Mucosa of stomach (tissue), 1 donor: Measurements from ENCODE around the gene TMPRSS6.

Experiments used
- H3K27me3 ChIP-seq: one replicate; pipeline ENCODE4 v1.7.0; 2013; ENCODE audit warnings: mild to moderate bottlenecking, low read length; ENCODE audit not compliant: control insufficient read depth, insufficient read depth
- H3K36me3 ChIP-seq: one replicate; pipeline ENCODE4 v1.7.0; 2013; ENCODE audit warnings: low read length; ENCODE audit not compliant: control insufficient read depth, insufficient read depth
- H3K4me1 ChIP-seq: one replicate; pipeline ENCODE4 v1.7.0; 2013; ENCODE audit warnings: mild to moderate bottlenecking, low read length; ENCODE audit not compliant: control insufficient read depth, insufficient read depth
- H3K4me3 ChIP-seq: one replicate; pipeline ENCODE4 v1.7.0; 2013; ENCODE audit warnings: low read length
- H3K9ac ChIP-seq: one replicate; pipeline ENCODE4 v1.7.0; 2013; ENCODE audit warnings: mild to moderate bottlenecking, low read length, moderate library complexity
- H3K9me3 ChIP-seq: one replicate; pipeline ENCODE4 v1.7.0; 2013; ENCODE audit warnings: mild to moderate bottlenecking, low read length, moderate library complexity; ENCODE audit not compliant: control insufficient read depth
- donor health status: Pancreatic carcinoma.

Gene TMPRSS6

DNA sequence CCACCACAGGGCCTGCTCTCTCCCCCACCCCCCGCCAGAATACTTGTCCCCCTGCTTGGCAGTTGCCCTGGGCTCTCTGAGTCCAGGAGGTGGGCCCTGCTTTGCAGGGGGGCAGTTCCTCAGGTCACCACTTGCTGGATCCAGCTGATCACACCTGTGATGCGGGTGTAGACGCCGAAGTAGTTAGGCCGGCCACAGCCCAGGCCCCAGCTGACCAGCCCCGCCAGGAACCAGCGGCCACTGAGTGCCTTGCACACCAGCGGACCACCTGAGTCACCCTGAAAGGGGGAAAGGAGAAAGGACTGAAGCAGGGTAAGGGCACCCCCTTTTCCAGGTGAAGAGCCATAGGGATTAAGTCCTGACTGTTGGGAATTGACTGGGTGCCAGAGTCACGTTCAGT, 43.6 kb downstream of the TMPRSS6 start:
- no peak overlapping the region for H3K4me3 ChIP-seq

DNA sequence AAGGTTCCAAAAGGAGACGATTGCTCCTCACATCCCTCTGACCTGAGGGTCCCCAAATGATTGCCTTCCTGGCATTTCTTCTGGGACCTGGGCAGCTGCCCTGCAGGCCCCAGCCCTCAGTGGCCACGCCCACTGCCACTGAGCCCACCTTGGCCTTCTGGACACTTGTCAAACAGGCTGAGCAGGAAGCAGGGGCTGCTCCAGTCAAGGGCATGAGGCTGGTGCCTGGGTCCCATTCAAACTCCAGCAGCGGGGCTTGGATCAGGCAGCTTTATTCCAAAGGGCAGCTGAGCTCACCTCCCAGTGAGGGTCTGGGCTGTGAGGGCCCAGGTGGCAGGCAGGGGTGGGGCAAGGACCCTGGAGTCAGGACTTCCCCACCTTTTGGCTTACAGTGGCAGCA, 44.3 kb downstream of the TMPRSS6 start:
- peaks cover 27% of the 10 kb centered on the region for H3K27me3 ChIP-seq
- H3K4me3 ChIP-seq: no peak overlapping the region
- H3K4me1 ChIP-seq: no peaks in the 10 kb centered on the region
- no peak overlapping the region for H3K9ac ChIP-seq
- no peaks in the 10 kb centered on the region for H3K36me3 ChIP-seq
- no peaks in the 10 kb centered on the region for H3K9me3 ChIP-seq

More for the DNA sequence above, 43.6 kb downstream of the TMPRSS6 start:
- H3K36me3 ChIP-seq: no peaks in the 10 kb centered on the region
- H3K9me3 ChIP-seq: no peaks in the 10 kb centered on the region
- H3K9ac ChIP-seq: no peak overlapping the region
- H3K27me3 ChIP-seq: peaks cover 34% of the 10 kb centered on the region
- H3K4me1 ChIP-seq: no peaks in the 10 kb centered on the region

DNA sequence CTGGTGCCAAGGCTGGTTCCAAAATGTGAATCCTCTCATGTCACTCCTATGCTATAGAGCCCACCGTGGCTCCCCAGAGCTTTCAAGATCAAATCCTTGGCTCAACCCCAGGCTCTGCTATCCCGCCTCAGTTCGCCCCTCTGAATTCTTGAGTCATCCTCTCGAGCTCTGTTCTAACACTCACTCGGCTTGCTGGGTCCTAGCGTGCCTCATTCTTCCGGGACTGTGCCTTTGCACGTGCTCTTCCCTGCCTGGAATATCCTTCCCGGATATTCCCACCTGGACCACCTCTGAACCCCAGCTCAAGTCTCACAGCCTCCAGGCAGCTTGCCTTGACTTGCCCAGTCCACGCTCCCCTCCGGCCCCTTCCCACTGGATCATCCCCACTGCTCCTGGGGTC, 45.0 kb downstream of the TMPRSS6 start:
- Histone ChIP-seq H3K4me3 (no peak overlapping the region), H3K4me1 (no peaks in the 10 kb centered on the region), H3K27me3 (peaks cover 21% of the 10 kb centered on the region), H3K9ac (no peak overlapping the region), H3K36me3 (no peaks in the 10 kb centered on the region), H3K9me3 (no peaks in the 10 kb centered on the region)

DNA sequence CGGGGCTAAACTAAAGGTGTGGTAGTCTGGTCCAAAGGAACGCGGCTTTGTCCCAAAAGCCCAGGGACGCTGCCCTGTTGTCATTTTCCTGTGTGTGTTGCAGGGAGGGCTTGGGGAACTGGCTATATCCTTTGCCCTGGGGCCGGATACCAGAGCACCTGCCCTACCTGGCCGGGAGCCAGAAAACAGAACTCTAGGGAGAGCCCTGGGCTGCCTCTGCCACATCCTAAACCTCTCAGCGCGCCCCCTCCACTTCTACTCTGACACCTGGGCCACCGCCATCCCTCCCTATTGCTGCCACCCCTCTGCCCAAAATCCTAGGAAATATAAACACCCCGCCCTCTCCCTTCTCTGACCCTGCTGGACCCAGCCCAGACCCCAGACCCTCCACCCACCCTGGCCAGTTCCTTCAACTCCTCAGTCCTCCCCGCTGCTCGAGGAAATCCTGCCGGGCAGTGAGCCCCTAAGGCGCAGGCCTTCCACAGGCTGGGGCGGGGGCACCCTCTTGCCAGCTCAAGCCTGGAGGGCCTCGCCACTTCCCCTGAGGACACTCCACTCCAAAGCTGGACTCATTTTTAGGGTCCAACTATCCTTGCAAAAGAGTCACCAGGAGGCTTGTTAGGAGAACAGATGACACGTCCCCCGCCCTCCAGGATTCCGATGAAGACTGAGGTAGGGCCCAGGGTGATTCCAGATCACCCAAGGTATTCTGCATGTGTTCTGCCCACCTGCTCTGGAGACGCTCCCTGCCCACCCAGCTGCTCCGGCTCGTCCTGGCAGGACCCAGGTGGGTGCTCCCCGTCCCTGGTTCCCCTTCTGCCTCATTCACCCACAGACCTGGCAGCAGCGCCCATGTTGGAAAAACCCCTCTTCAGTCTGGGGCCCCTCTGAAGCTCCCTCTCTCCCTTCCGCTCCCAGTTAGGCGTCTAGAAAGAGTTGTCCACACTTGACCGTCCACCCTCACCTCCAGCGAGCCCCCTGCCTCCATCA, 45.8 kb downstream of the TMPRSS6 start:
- Histone ChIP-seq H3K4me3 (no peak overlapping the region), H3K9ac (no peak overlapping the region), H3K9me3 (no peaks in the 10 kb centered on the region), H3K27me3 (peaks cover 13% of the 10 kb centered on the region), H3K4me1 (no peaks in the 10 kb centered on the region), H3K36me3 (no peaks in the 10 kb centered on the region)

DNA sequence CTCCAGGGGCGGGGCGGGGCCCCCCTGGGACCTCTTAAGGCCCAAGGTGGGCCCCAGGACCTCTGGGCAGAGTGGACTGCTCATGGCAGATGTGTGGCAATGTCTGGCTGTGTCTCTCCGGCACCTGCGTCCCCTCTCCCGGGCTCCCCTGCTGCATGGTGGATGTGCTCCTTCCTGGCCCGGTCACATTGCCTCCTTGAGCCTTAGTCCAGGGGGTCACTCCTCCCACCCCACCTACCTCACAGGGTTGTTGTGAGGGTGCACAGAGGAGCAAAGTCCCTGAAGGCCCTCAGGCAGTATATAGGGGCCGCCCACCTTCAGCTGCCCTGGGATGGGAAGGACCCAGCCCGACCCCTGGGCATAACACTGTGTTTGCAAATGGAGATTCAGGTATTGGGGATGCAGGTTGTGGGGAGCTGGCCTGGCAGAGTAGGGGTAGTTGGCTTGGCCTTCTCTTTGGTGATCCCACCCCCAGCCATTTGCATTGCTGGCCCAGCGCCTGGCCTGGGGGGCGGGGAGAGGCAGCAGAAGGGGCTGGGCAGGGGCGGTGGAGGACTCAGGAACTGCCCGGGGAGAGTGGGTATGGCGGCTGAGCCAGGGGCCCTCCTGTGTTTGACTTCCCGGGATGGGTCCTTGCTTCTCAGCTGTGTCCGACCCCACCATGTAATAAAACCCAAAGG, 46.7 kb downstream of the TMPRSS6 start:
- no peaks in the 10 kb centered on the region for H3K36me3 ChIP-seq
- H3K4me1 ChIP-seq: no peaks in the 10 kb centered on the region
- no peaks in the 10 kb centered on the region for H3K9me3 ChIP-seq
- H3K9ac ChIP-seq: no peak overlapping the region
- H3K4me3 ChIP-seq: no peak overlapping the region
- H3K27me3 ChIP-seq: peaks cover 4% of the 10 kb centered on the region

DNA sequence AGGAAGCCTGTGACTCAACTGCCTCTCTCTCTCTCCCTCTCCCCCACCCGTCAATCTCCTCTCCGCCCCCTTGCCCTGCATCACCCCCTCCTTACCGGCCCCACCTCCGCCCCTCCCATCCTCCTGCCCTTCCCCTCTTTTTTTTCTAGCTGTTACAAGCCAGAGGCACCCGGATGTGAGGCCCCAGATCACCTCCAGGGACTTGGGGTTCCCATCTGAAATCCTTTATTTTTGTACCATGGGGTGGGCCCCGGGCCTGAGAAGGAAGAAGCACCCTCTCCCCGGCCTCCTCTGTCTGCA, 47.2 kb downstream of the TMPRSS6 start:
- Histone ChIP-seq H3K4me3 (no peak overlapping the region), H3K9me3 (no peaks in the 10 kb centered on the region), H3K9ac (no peak overlapping the region), H3K36me3 (no peaks in the 10 kb centered on the region), H3K27me3 (no peaks in the 10 kb centered on the region), H3K4me1 (no peaks in the 10 kb centered on the region)

DNA sequence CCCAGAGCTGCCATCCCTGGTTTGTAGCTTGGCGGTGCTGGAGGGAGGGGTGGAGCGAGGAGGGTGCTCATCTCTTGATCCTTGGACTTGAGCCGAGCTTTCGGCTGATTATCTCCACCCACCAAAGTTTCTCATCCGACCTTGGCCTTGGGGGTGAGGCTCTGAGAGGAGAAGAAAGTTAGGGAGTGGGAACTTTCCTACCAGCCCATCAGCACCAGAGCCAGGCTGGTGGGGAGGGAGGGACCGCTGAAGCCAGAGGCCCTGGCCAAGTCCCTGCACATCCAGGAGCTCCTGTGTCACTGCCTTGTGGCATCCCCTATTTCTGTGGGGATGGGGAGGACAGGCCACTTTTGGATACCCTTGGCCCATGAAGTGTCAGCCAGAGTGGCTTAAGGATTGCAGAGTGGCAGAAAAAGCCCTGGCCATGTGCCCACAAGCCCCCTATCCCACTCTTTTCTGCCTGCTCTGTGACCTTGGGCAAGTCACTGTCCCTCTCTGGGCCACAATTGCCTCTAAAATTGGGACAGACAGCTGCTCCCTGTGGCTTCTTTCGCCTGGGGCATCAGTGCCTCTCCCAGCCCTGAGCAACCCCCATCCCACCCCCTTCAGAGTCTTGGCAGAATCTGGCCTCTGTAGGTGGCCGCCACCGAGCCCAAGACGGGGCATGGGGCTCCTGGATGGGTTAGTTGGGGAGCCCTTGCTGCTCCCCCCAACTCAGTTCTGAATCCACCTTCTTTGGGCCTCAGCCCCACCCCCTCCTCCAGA, 47.7 kb downstream of the TMPRSS6 start:
- H3K36me3 ChIP-seq: no peaks in the 10 kb centered on the region
- no peak overlapping the region for H3K9ac ChIP-seq
- H3K27me3 ChIP-seq: no peaks in the 10 kb centered on the region
- no peak overlapping the region for H3K4me3 ChIP-seq
- H3K9me3 ChIP-seq: no peaks in the 10 kb centered on the region
- H3K4me1 ChIP-seq: no peaks in the 10 kb centered on the region

DNA sequence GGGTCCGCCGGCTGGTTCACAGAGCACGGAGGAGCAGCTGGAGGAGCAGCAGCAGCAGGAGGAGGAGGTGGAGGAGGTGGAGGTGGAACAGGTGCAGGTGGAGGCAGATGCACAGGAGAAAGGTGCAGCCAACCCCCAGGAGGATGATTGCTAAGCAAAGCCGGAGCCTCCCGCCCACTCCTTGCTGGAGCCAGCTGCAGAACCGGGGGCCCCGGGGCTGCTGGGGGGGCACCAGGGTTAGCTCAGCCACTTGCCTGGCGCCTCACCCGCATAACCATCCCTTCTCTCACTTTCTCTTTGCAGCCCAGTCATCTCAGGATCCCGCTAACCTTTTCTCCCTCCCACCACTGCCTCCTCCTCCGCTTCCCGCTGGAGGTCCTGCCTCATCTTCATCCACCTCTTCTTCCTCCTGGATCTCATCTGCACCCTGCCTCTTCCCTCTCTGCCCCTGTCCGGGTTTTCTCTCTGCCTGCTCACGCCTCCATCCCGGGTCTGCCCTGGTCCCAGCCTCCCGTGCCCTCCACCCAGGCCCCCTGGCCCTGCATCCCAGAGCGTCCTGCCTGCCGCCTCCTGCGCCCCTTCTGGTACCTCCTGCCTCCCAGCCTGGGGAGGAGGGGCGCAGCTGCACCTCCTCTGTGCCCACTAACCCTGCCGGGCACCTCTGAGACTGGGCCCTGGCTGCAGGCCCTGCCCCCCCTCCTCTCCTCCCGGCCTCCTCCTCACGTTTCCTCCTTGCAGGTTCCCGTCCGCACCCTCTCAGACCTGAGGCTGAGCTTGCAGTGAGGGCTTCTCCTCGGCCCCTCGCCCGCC, 48.5 kb downstream of the TMPRSS6 start:
- no peaks in the 10 kb centered on the region for H3K36me3 ChIP-seq
- no peaks in the 10 kb centered on the region for H3K4me1 ChIP-seq
- H3K9me3 ChIP-seq: no peaks in the 10 kb centered on the region
- no peak overlapping the region for H3K9ac ChIP-seq
- H3K4me3 ChIP-seq: no peak overlapping the region
- H3K27me3 ChIP-seq: no peaks in the 10 kb centered on the region

DNA sequence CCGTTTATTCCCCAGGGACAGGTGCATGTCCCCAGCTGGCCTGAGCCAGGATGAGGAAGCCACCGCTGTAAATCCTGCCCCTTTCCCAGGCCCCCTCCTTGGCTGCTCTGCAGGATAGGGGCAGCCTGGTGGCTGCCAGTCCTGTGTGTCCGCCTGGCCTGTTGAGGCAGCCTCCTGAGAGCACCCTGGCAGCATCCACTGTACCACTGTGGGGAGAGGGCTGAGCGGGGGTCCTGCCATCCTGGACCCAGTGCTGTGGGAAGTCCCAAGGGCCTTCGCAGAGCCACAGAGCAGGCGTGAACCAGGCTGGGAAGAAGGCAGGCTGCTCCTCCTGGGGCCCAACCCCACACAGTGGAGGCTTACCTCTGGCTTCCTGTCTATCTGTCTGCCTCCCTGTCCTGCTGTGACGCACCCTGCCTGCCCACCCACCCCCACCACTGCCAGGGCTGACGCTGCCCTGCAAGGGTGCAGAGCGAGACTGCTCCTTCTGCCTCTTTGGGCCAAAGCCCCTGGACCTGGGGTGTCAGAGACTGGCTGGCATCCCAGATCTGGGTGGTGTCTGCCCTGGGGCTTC, 49.5 kb downstream of the TMPRSS6 start:
- no peaks in the 10 kb centered on the region for H3K36me3 ChIP-seq

DNA sequence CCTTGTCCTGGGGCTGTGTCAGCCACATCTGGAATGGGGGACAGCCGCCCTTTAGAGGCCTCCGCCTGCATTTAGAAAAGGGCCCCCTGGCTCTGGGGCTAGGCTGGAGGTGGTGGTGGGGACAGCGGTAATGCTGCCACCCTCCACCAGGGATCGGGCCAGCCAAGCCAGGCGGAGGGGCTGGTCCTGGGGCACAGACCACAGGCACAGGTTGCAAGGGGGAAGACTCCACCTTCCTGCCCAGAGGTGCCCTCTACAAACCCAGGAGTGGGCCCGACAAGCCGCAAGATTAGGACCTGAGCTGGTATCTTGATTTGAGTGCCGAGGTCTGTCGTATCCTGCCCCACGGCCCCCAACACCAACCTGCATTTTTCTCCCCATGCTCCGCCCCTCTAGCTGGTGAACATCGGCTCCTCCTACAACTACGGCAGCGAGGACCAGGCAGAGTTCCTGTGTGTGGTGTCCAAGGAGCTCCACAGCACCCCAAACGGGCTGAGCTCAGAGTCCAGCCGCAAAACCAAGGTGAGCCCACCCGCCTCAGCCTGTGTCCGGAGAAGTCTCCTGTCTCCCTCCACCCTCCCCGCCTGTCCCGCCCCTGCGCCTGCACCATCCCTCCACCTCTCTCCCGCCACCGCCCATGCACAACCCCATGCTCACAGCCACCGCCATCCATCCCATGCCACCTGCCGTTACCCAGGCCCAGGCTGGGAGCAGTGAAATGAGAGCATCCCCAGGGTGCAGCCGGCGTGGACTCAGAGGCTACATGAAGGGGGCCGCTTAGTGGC, 50.4 kb downstream of the TMPRSS6 start:
- no peak overlapping the region for H3K4me3 ChIP-seq
- no peak overlapping the region for H3K9ac ChIP-seq
- no peaks in the 10 kb centered on the region for H3K27me3 ChIP-seq
- H3K4me1 ChIP-seq: peaks cover 4% of the 10 kb centered on the region
- H3K9me3 ChIP-seq: no peaks in the 10 kb centered on the region
- no peaks in the 10 kb centered on the region for H3K36me3 ChIP-seq

More for the DNA sequence above, 49.5 kb downstream of the TMPRSS6 start:
- Histone ChIP-seq H3K27me3 (no peaks in the 10 kb centered on the region), H3K4me3 (no peak overlapping the region), H3K4me1 (no peaks in the 10 kb centered on the region), H3K9me3 (no peaks in the 10 kb centered on the region), H3K9ac (no peak overlapping the region)
